Right lobe of liver (tissue), 6 donors: ENCODE measurements around the gene GALNS. TPM values are rescaled to one million over a fixed set of nuclear protein-coding genes. Genes with fewer than 3 reads are reported as not detected.

Experiments
- ATAC-seq, 4 donors: fragments of 200-7000 bp; cut with Tn5 transposase; one replicate each; pipeline ENCODE4 v1.9.1; 2020; ENCODE audit warnings: mild to moderate bottlenecking in 4 of 4, moderate library complexity in 4 of 4
- DNase-seq, 3 donors: peaks; one replicate each; pipeline ENCODE4 v3.0.0-alpha.2; 2020
- H3K27ac ChIP-seq, 3 donors: fragments of 200-600 bp; one replicate each; pipeline ENCODE4 v1.8.0; 2022
- H3K27me3 ChIP-seq, 2 donors: fragments of 200-600 bp; one replicate each; pipeline ENCODE4 v1.8.0; 2022
- H3K36me3 ChIP-seq, 4 donors: fragments of 200-600 bp; sonication (generic) in 1 of 4; one replicate each; pipeline versions ENCODE4 v1.5.1 to v1.8.0; 2017 to 2022; ENCODE audit warnings: control low read depth in 1 of 4
- H3K4me1 ChIP-seq, 4 donors: fragments of 200-600 bp; sonication (generic) in 1 of 4; one replicate each; pipeline versions ENCODE4 v1.5.1 to v1.8.0; 2017 to 2022; ENCODE audit warnings: control low read depth in 1 of 4
- H3K4me3 ChIP-seq, 3 donors: fragments of 200-600 bp; one replicate each; pipeline ENCODE4 v1.8.0; 2022
- H3K9me3 ChIP-seq, 4 donors: fragments of 200-600 bp; sonication (generic) in 1 of 4; one replicate each; pipeline versions ENCODE4 v1.5.1 to v1.8.0; 2017 to 2022; ENCODE audit warnings: control low read depth in 1 of 4
- CTCF ChIP-seq, 4 donors: fragments of 200-600 bp in 3 of 4; fragments of 450-650 bp in 1 of 4; IDR thresholded peaks; one replicate each; pipeline versions ENCODE4 v1.5.1 to v1.8.0; 2016 to 2022; ENCODE audit warnings: antibody characterized with exemption in 4 of 4, mild to moderate bottlenecking in 2 of 4
- POLR2A ChIP-seq: fragments of 450-650 bp; IDR thresholded peaks from one replicate; pipeline ENCODE4 v1.6.1; 2017; ENCODE audit warnings: antibody characterized with exemption, mild to moderate bottlenecking
- WGBS: methylation state at CpG from one replicate; pipeline ENCODE4 v1.1.6; 2018; ENCODE audit warnings: low coverage, low lambda C conversion rate; ENCODE audit not compliant: insufficient coverage; ENCODE audit errors: missing lambda C conversion rate; 5-methylcytosine and 5-hydroxymethylcytosine counted together
- intact Hi-C, 2 donors: fragments of 100-400 bp; cut with DNase I; formaldehyde crosslinking; loops; one replicate each; pipeline versions ENCODE4 v1.11.2 to v1.14.1; 2022
- total RNA-seq, 6 experiments: library from RNA; depleted of rRNA in 2 of 6; stranded (reverse); fragments of >200 nt in 2 of 6; fragmentation: NEBNext Ultra II Directional in 3 of 6; extraction: Animal tissue kit (Norgen Biotek cat#: 25700) in 3 of 6; gene quantifications; one replicate each; pipeline versions ENCODE4 v1.1.0 to v1.2.4, GENCODE V29; 2016 to 2023
- donor health status: DM: no; HTN: yes; CAD: no.
- donor health status: DM: no; HTN: no; CAD: no.
- donor health status: DM: no; HTN: no; CAD: no.
- donor health status: DM: no; HTN: yes; CAD: no.
- donor health status: DM: no; HTN: yes; CAD: no.

The GALNS gene
- total RNA-seq, 6 experiments from 2014 or later = 9.2 to 20.6 (median 16.5) TPM

GRCh38 chr16:88780142-88781062 lies 76.3 kb downstream of the GALNS start:
- Histone ChIP-seq H3K9me3 (no peaks in the 10 kb centered on the region), H3K4me3 (no peak overlapping the region), H3K4me1 (peaks cover 0 to 38% (median 22%) of the 10 kb centered on the region in 4 donors), H3K36me3 (no peaks in the 10 kb centered on the region), H3K27me3 (no peaks in the 10 kb centered on the region), H3K27ac (peak overlapping the region in 2 of 3 donors; percentile 15 to 33)
- ATAC-seq (no peak), DNase-seq (no peak)
- intact Hi-C loops = no loop called here
- WGBS = 24% methylated on average over 12 of the region's 13 CpGs
- TF ChIP-seq CTCF (IDR thresholded peaks at IDR 0.05) (no peak), POLR2A (no peak)

- no peak overlapping the region for H3K4me3 ChIP-seq
- TF ChIP-seq CTCF (IDR thresholded peaks at IDR 0.05) (no peak), POLR2A (no peak)
- intact Hi-C loops = no loop called here
- ATAC-seq = no peak
- no peak for DNase-seq
- no peaks in the 10 kb centered on the region for H3K27me3 ChIP-seq
- H3K36me3 ChIP-seq = no peaks in the 10 kb centered on the region
- H3K9me3 ChIP-seq = no peaks in the 10 kb centered on the region
- peaks cover 0 to 38% (median 22%) of the 10 kb centered on the region in 4 donors for H3K4me1 ChIP-seq
- no peak overlapping the region for H3K27ac ChIP-seq
- 57% methylated on average over 7 of the region's 34 CpGs for WGBS
These were observed 77.2 kb downstream of the GALNS start for GRCh38 chr16:88779406-88780141.

- Histone ChIP-seq H3K36me3 (no peaks in the 10 kb centered on the region), H3K4me3 (no peak overlapping the region), H3K27me3 (no peaks in the 10 kb centered on the region), H3K27ac (no peak overlapping the region), H3K9me3 (no peaks in the 10 kb centered on the region), H3K4me1 (peaks cover 0 to 36% (median 19%) of the 10 kb centered on the region in 4 donors)
- WGBS = 70% methylated on average over 4 of the region's 30 CpGs
- ATAC-seq (no peak), DNase-seq (no peak)
- TF ChIP-seq CTCF (IDR thresholded peaks at IDR 0.05) = no peak
- no peak for TF ChIP-seq POLR2A
- intact Hi-C loops = no loop called here
These were observed 78.1 kb downstream of the GALNS start for GRCh38 chr16:88778541-88779065.

- Histone ChIP-seq H3K4me1 (peaks cover 0 to 33% (median 17%) of the 10 kb centered on the region in 4 donors), H3K4me3 (no peak overlapping the region), H3K27ac (no peak overlapping the region), H3K27me3 (no peaks in the 10 kb centered on the region), H3K36me3 (no peaks in the 10 kb centered on the region), H3K9me3 (no peaks in the 10 kb centered on the region)
- 50% methylated on average over 2 of the region's 7 CpGs for WGBS
- DNase-seq (no peak), ATAC-seq (no peak)
- TF ChIP-seq CTCF (IDR thresholded peaks at IDR 0.05) = no peak
- intact Hi-C loops = no loop called here
These were observed 78.5 kb downstream of the GALNS start for GRCh38 chr16:88778271-88778525.
